GM21515 (cell line): ENCODE data around the gene EGFLAM.

ENCODE experiments used
- ATAC-seq: cut with Tn5 transposase; IDR thresholded peaks from one replicate; pipeline ENCODE4 v1.9.1; 2021; ENCODE audit not compliant: unreplicated experiment

The EGFLAM gene

DNA sequence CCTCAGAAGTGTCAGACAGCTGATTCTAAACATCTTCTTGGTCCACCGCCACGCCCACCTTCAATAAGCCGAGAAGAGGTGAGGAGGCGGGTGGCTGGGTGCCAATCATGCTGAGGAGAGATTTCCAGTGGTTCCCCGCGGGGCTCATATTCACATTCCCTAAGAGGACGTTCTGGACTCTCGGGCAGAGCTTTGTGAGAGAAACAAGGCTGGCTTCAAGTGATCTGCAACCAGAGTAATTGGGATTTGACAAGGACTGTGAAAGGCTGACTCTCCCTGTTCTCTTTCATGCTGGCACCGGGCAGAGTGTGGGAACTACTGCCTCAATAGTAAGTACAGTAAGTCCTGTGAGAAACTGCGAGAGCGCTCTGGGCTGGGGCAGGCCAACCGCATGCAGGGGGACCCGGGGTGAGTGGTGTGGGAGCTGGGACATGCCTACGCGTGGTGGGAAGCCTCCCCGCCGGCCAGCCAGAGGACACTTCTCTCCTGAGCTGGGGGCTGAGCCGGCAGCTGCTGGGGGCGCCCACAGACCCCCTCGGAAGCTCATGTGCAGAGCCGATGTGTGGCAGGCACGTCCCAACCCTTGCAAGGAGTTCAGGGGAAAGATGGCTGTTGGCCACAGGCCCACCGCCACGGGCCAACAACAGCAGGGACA, 187.1 kb downstream of the EGFLAM start:
- ATAC-seq, result no peak

DNA sequence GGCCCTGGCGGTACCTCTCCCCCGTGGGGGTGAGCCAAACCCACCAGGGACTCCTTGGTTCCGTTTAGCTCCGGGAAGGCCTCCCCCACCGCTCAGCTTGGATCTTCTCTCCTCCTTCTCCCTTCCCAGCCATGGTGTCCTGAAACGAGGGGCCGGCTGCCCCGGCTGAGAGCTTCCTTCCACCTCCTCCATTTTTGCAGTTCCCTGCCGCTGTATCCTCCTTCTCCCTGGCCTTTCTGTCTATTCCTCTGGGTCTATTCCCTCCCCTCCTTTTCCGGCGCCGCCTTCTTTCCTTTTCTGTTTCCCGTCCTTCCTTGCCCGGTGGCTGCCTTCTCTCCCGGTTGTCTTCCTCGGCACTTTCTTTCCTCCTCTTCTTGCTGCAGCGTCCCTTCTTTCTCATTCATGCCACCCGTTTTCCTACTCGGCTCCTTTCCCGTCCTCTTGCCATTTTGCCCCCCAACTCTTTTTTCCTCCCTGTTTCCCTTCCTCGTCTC, 187.7 kb downstream of the EGFLAM start:
- no peak for ATAC-seq

DNA sequence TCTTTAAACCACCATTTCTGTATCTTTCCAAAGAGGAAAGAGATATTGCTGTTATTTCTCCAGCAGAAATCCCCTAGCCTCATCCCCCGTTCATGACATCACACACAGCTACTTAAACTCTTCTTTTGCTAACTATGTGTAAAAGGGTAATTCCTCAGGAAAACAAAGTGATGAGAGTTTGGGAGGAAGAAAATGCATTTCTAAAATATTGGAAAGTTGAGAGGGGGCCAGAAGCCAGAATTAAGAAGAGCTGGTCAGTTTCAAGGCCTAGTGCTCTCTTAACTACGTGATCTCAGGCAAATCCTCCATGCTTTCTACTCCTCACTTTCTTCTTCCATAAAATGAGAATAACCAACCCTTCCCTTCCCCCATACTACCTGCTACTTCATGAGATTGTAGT, 188.7 kb downstream of the EGFLAM start:
- ATAC-seq, result no peak

DNA sequence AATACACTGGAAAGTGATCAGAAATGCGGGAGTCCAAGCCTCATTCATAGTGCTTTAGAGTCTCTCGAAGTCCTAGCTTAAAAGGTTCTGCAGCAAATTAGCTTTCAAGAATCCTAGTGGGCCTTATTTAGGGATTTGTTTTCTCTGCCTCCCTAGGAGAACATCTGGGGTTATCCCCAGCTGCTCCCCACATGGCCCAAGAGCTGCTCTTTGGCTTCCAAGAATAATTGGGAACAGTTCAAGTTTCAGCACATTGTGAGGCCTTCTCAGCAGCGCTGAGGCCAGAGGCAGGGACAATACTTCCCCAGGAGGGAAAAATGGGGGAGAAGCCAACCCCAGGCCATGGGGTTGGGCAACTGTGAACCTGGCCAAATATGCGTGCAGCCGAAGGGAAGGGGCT, 189.4 kb downstream of the EGFLAM start:
- ATAC-seq, result no peak

DNA sequence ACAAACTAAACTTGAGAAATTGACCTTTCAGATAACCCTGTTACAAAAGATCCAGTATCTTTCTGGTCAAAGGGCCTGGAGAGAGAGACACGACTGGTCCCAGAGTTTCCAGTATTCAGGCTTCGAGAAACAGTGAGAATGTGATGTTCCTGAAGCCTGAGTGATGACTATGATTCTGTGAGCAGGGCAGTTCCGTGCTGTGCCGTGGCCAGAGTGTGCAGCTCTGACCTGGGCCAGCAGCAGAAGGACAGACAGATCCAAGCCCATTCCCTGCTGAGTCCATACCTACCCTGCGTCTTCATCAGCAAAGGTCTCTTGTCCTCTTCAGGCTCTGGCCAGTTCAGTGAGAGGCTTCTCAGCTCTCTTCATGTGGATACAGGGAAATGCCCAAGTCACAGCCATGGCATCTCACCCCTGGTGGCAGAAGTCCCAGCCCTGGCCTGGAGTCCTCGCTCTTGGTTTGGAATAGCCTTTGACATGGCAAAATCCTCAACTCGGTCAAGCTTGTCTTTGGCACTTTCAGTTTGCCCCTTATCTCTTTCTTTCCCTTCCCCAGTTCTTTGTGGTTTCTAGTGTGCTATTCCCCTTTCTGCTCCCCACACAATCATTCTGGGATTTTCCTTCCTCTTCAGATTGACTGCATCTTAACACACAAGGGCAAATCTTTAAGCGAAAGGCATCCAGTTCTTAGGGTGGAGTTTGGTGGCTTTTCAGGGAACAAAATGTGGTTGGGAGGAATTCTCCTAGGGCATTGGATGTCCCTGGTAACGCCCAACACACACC, 190.4 kb downstream of the EGFLAM start:
- ATAC-seq, result no peak

DNA sequence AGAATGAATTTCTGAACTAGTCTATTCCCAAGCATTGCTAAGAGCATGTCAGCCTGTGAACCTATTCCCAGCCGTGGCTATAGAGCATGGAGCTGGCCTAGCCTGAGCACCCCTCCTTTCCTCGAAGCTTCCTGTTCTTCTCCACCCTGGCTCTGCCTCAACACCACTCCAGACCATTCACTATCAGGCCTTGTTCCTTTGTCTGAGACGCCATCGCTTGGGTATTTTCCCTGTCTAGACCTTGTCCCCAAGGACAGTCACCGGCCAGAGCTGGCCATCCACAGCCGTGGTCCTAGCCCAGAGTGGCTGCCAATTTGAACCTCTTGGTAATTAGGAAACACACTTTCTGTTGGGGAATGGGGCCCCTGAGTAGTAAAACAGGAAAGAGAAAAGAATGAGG, 192.3 kb downstream of the EGFLAM start:
- ATAC-seq, result no peak

DNA sequence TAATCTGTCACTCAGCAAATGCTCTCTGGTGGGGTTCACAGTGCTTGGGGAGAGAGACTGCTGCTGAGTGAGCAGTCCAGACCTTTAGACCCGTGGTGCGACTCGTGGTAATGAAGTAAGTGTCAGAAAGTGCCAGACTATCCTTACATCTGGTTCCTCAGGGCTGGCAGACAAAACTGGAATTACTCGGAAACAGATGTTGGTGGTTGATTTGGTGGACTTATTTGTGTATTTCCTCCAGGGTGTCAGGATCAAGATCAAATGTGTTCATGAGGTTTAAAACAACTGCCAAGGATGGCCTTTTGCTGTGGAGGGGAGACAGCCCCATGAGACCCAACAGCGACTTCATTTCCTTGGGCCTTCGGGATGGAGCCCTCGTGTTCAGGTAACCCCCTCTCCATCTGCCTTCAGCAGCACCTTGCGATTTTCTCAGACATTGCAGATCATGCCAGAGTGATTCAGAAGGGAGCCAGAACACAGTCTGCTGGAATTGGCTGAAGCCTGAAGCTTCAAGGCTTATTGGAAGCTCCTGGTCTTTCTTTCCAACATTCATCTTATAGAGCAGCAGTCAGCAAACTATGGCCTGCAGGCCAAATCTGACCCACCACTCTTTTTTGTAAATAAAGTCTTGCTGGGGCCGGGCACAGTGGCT, 192.8 kb downstream of the EGFLAM start:
- ATAC-seq, result no peak

DNA sequence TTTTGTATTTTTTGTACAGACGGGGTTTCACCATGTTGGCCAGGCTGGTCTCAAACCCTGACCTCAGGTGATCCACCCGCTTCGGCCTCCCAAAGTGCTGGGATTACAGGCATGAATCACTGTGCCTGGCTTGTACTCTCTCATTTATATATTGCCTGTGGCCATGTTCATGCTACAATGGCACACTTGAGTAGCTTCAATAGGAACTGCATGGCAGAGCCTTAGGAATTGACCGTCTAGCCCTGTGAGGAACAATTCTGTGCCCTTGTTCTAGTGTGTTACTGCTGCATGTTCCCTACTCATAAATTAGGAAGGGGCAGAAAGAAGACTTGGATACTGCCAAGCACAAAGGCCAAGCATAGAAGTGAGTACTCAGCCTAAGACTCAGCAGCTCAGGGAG, 193.8 kb downstream of the EGFLAM start:
- ATAC-seq, result no peak

DNA sequence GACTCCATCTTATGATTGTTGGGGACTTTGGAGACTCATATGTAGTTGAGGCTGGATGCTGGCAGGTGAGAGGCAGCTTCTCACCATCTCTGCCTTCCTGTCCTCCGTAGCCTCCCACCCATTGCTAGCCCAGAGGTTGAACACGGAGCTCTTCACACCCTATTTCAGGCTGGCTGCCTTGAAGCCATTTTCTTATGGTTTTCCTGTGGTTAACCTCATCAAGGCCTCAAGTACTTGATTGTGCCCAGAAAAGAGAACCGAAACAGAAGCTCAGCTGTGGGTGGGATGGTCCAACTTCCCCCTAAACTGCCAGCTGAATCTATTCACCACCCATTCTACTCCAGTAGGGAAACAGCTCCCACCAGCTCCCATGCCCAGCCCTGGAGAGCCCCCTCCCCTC, 195.1 kb downstream of the EGFLAM start:
- ATAC-seq, result peak; percentile 99

DNA sequence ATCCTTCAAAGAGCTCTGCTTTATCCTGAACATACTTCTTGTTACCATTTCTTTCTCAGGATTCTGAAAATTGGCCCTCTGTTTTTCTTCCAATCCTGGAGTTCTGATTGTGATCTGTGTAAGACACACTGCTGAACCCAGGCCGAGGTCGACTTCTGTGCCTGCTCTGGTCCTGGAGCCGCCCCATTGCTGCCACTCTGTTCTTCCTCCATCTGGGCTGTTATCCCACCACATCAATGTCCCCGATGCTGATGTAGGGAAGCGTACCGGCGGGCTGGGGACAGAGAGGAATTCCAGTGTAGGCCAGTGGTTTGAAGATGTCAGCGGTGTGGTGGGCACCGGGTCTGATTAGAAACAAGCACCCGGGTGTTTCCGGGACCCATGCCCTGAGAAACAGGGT, 195.6 kb downstream of the EGFLAM start:
- ATAC-seq, result peak; percentile 11

DNA sequence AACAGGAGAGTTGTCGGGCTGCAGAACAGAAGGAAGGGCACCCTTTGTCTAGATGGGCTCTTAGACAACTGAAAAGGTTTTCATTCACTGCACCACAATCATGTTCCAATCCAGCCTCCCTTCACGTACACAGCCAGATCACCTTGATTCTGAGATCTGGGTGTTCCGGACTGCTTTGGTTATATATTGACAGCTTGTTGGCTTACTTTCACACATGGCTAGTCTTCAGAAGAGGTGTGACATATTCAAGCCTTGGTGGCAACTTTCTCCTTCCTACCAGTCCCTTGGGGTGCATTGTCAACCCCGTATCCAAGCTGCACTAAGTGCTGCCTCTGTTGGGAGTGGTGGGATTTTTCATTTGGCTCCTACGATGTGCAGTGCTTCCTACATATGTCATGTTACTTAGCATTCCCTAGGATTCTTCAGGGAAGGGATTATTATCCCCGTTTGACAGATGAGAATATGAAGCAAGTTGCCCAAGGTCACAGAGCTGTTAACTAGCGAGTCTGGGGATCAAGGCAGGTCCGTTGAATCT, 197.5 kb downstream of the EGFLAM start:
- ATAC-seq, result no peak

DNA sequence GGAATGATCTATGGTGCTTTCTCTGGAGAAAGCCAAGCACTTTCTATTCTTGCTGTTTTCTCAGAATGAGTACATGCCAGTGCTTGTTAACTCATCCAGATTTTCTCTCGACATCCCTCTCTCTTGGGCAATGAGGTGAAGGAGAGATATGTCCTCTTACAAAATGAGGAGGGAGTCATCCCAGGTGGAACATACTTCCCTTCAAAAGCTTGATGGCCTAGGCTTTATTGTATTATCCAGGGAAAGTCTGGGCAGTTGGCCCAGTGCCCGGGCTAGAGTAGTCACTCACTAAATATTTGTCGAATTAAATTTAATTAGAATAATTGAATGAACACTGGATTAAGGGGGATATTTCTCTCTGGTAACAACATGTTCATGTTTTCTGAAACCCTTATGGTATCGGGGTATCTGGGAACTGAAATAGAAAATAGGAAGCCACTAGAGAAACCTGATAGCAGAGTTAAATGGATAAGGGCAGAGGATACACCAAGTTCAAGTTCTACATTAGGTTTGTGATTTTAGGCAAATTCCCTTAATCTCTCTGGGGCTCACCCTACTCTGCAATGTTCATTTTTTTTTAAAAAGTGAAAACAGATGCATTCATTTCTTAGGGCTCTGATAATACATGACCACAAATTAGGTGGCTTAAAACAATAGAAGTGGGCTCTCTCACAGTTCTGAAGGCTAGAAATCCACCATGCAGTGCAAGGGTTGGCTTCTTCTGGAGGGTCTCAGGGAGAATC, 198.5 kb downstream of the EGFLAM start:
- no peak for ATAC-seq

DNA sequence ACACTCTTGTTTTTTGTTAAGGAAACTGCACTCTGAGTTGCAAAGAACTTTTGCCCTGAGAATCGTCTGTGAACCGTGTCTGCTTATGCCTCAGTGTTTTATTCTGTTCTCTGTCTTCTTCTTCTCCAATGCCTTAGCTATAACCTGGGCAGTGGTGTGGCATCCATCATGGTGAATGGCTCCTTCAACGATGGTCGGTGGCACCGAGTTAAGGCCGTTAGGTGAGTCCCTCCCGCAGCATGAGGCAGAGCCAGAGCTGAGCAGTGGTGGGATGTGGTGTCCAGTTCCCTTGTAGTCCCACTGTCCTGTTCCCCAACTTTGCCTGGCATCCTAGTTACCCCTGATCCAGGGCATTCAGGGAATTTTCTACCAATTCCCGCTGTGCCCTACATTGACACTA, 199.8 kb downstream of the EGFLAM start:
- ATAC-seq, result no peak

DNA sequence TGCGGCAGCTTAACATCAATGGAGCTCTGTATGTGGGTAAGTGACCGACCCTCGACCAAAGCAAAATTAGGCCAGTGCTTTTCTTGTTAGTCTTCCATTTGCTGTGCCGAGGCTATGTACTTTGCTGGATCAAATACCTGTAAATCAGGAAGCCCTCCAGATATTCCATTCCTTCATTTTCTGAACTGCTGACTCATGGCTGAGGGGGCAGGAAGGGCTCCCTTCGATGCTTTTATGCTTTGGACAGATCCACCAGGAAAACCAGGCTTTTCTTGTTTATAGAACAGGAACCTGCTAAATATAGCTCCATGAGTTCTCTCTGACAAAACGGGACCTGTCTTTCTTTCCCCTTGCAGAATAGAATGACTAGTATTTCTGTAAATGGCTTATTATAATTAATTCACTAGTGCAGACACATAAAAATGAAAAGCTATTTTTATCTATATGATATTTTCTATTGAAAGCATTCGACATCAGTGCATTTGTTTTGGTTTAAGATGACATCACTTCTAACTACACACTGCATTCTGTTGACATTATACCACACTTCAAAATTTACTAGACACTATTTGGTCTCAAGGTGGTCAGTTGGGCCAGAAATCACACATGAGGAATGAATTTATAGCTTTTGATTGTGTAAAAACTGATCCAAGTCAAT, 204.7 kb downstream of the EGFLAM start:
- no peak for ATAC-seq

DNA sequence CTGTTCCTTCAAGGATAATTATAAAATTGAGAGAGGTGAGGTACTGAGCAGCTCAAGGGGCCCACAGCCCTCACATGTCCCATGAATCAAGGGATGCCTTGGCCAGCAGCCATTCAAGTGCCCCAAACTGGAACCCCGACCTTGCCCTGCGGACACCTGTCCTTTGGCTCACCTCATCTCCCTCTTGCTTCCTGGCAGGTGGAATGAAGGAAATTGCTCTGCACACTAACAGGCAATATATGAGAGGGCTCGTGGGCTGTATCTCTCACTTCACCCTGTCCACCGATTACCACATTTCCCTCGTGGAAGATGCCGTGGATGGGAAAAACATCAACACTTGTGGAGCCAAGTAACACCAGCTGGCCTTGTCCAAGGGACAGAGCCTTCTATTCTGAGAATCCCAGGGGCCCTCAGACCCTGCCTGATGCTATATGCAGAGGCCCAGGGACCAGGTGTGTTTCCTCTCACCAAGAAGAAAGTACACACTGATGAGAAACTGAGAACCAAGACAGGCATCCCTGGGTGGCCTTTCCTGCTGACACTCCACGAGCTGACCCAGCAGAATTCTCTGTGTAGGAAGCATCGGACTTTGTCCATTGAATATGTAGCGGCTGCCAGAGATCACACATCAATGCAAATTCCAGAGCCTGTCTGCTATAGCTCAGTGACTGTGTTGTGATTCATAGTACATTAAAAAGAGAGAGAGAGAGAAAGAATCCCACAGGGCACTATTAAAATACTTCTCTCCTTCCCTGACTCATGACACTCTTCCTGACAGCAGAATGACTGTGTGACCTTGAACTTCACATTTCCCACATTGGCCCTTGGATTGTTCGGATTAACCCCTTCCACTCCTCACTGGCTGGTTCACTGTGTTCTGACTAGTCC, 205.5 kb downstream of the EGFLAM start:
- ATAC-seq, result no peak

DNA sequence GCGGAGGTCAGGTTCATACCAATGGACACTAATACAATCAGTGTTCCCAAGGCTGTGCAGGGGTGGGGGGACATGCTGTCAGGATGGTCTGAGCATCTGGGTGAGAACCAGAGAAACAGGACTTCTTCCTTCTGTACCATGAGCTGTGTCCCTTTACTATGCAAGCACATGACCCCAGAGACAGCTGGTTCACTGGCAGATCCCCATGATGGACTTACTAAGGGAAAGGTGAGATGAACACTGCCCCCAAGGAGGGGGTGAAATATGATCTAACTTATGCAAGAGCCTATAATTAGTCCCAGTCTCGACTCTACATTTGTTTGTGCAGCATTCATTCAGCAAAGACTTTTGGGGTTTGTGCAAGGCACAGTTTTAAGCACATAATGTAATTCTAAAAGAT, 206.7 kb downstream of the EGFLAM start:
- no peak for ATAC-seq

DNA sequence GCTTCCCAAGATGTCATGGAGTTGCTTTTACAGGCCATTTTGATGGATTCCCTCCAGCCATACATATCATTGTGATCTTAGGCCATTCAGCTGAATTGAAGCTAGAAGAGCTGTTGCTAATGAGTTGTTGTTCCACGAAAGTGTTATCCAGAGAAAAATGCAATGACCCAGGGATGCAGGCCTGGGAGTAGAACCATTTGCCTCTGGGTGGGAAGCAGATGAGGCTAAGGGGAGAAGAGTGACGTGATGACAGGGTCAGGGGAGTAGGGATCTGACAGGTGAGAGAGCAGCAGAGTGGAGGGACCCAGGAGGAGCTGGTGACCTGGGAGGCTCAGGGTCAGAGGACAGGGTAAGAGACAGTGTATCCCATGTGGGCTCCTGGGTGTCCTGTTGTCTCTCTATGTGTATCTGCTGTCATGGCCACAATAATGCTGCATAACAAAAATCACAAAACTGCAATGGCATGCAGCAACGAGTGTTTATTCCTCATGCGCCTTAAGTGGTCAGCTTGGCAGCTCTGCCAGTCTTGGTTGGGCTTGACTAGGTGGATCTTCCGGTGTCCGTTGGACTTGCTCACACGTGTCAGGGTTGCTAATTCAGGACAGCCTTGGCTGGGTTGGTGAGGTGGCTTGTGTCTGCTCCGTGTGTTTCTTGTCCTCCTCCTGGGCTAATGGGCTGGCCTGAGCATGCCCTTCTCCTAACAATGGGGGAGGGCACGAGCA, 207.5 kb downstream of the EGFLAM start:
- no peak for ATAC-seq

DNA sequence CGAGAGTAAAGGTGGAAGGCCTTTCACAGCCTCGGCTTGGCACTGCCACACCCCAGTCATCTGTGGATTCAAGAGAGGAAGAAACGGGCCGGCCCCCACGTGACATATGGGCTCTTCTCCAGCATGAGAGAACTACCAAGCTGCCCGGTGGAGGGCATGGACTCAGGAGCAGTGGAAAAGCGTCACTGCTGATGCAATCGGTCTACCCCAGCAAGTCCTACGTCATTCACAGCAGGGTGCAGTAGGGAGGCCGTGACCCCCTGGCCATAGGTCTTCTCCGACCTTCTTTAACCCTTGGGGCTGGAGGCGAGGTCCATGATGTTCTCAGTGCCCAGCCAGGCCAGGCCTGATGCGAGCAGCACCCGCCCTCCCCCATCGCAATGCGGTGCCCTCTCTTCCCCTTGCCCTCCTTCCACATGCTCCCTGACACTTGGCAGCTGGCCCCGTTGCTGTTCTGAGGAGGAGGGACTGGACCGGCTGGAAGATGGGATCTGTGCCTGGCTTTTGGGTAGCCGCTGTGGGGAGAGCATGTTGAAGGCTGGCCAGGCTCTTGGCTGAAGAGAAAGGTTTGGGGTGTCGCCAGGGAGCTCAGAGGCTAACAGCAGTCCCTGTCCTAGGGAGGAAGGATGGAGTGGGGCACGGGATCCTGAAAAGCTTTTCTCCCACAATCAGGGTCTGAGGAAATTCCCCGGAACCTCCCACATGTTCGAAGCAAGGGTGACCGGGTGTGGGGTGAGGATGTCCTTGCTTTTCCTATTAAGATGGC, 208.2 kb downstream of the EGFLAM start:
- ATAC-seq, result no peak
